Stimulated activated CD4-positive, alpha-beta T cell treated with anti-CD3 and anti-CD28 coated beads, Interleukin-2, amount 100 ng/mL, for 4 hours (primary cell): ENCODE measurements around the gene PSG11.
"Not testable (repeated sequence)": the region's sequence is repeated elsewhere in the genome, so short reads cannot be mapped to it uniquely, and the experiment has no call there.

Experiments used
- DNase-seq: peaks from one replicate; pipeline ENCODE4 v3.0.0-alpha.2; 2020; ENCODE audit warnings: low read depth

PSG11 gene

GRCh38 chr19:42988206-42988605, 38.1 kb downstream of the PSG11 start:
- not testable (repeated sequence) for DNase-seq

- no peak for DNase-seq
Observed at GRCh38 chr19:42985588-42985987, 40.7 kb downstream of the PSG11 start.

GRCh38 chr19:42982111-42982510, 44.2 kb downstream of the PSG11 start:
- DNase-seq, result not testable (repeated sequence)

GRCh38 chr19:42971451-42971850, 54.8 kb downstream of the PSG11 start:
- not testable (repeated sequence) for DNase-seq

GRCh38 chr19:42965176-42965575, 61.1 kb downstream of the PSG11 start:
- DNase-seq, result no peak

- DNase-seq, result no peak
Observed at GRCh38 chr19:42961119-42961518, 65.2 kb downstream of the PSG11 start.
